Endothelial cell of umbilical vein (primary cell): ENCODE measurements around the gene CALHM1.

Experiments
- CTCF ChIP-seq, 2 donors: IDR thresholded peaks; 1 replicate in 1 of 2; 2 replicates in 1 of 2; pipeline ENCODE4 v1.5.1; 2011; ENCODE audit warnings: low read length in 2 of 2, mild to moderate bottlenecking in 2 of 2, moderate library complexity in 2 of 2, control low read depth in 1 of 2, inconsistent platforms in 1 of 2, low read depth in 1 of 2; ENCODE audit not compliant: insufficient read depth in 1 of 2; ENCODE audit errors: extremely low read depth in 1 of 2
- EZH2 ChIP-seq: IDR thresholded peaks from 2 replicates; pipeline ENCODE4 v1.6.1; 2012; ENCODE audit warnings: borderline replicate concordance, low read depth, mild to moderate bottlenecking, moderate library complexity, low read length, inconsistent platforms; ENCODE audit not compliant: severe bottlenecking
- FOS ChIP-seq: IDR thresholded peaks from 2 replicates; pipeline ENCODE4 v1.6.1; 2011; ENCODE audit warnings: mild to moderate bottlenecking, low read length, moderate library complexity, borderline replicate concordance; ENCODE audit not compliant: insufficient read depth
- GATA2 ChIP-seq: IDR thresholded peaks from 2 replicates; pipeline ENCODE4 v1.7.0; 2011; ENCODE audit warnings: low read depth, mild to moderate bottlenecking, moderate library complexity, mixed read lengths, low read length; ENCODE audit not compliant: insufficient read length, insufficient read depth
- JUN ChIP-seq: IDR thresholded peaks from 2 replicates; pipeline ENCODE4 v1.6.1; 2011; ENCODE audit warnings: borderline replicate concordance, low read depth; ENCODE audit not compliant: insufficient read length, insufficient read depth
- MAX ChIP-seq: IDR thresholded peaks from 2 replicates; pipeline ENCODE4 v1.6.1; 2011; ENCODE audit not compliant: insufficient read depth, insufficient read length
- MYC ChIP-seq: IDR thresholded peaks from one replicate; pipeline ENCODE4 v1.6.1; 2011; ENCODE audit warnings: mild to moderate bottlenecking, low read depth, low read length
- POLR2A ChIP-seq: IDR thresholded peaks from 2 replicates; pipeline ENCODE4 v1.6.1; 2012; ENCODE audit warnings: low read depth, mild to moderate bottlenecking, control low read depth, low read length
- POLR2AphosphoS5 ChIP-seq: IDR thresholded peaks from 2 replicates; pipeline ENCODE4 v1.6.1; 2012; ENCODE audit warnings: low read depth, mild to moderate bottlenecking, control low read depth, low read length, moderate library complexity; ENCODE audit not compliant: insufficient read depth

- TF ChIP-seq EZH2: no peak
- TF ChIP-seq POLR2AphosphoS5: no peak
- no peak for TF ChIP-seq MAX
- TF ChIP-seq CTCF (IDR thresholded peaks at IDR 0.05; ENCODE audit: extremely low read depth in 1 of 2, insufficient read depth in 1 of 2, low read depth in 1 of 2, low read length in 2 of 2): no peak
- TF ChIP-seq POLR2A: no peak
- no peak for TF ChIP-seq MYC
- no peak for TF ChIP-seq JUN
- TF ChIP-seq FOS: no peak
- no peak for TF ChIP-seq GATA2
These were observed 47.4 kb upstream of the CALHM1 start for GRCh38 chr10:103506061-103506460.
